ENCODE results near the gene ESRRG.

Gene ESRRG

GRCh38 chr1:216679108-216679507 lies 44.1 kb downstream of the ESRRG start:
- no peaks in the 10 kb centered on the region for H3K4me1 ChIP-seq
- H3K9me3 ChIP-seq: no peaks in the 10 kb centered on the region
- H3K4me2 ChIP-seq: no peak overlapping the region
- H3K4me3 ChIP-seq: no peak overlapping the region
- no peaks in the 10 kb centered on the region for H3K36me3 ChIP-seq
- no peaks in the 10 kb centered on the region for H4K20me1 ChIP-seq
- H3K27me3 ChIP-seq: no peaks in the 10 kb centered on the region
- H3K9ac ChIP-seq: no peak overlapping the region
- no peak for TF ChIP-seq Cebpa-rat (IDR thresholded peaks at IDR 0.05)
- H3K27ac ChIP-seq: no peak overlapping the region

GRCh38 chr1:216670118-216670883 lies 52.9 kb downstream of the ESRRG start:
- no peaks in the 10 kb centered on the region for H3K9me3 ChIP-seq
- no peak overlapping the region for H3K4me3 ChIP-seq
- no peaks in the 10 kb centered on the region for H4K20me1 ChIP-seq
- H3K27me3 ChIP-seq: no peaks in the 10 kb centered on the region
- H3K27ac ChIP-seq: no peak overlapping the region
- no peaks in the 10 kb centered on the region for H3K36me3 ChIP-seq
- no peaks in the 10 kb centered on the region for H3K4me1 ChIP-seq
- H3K9ac ChIP-seq: no peak overlapping the region
- no peak for TF ChIP-seq Cebpa-rat (IDR thresholded peaks at IDR 0.05)
- no peak overlapping the region for H3K4me2 ChIP-seq

DNA sequence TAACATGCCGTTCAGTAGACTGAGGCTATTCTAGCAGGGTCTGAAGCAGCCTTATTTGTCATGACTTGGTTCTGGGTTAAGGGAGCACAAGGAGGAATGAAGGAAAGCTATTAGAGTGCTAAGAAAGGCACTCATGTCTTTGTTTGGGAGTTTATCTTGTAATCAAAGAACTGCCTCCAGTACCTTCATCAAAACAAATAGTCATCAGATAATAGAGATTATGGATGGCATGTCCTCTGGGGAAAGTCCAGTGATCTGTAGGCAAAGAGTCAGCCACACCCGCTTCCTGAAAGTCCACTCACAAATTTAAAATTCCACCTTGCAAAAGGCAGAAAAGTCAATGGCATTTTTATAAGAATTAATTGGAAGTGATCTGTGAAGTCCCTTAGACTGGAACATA lies 56.8 kb downstream of the ESRRG start:
- Histone ChIP-seq H3K9ac (no peak overlapping the region), H3K4me1 (no peaks in the 10 kb centered on the region), H3K4me3 (no peak overlapping the region), H3K27me3 (no peaks in the 10 kb centered on the region), H4K20me1 (no peaks in the 10 kb centered on the region), H3K4me2 (no peak overlapping the region), H3K9me3 (no peaks in the 10 kb centered on the region), H3K27ac (no peak overlapping the region), H3K36me3 (no peaks in the 10 kb centered on the region)
- TF ChIP-seq Cebpa-rat (IDR thresholded peaks at IDR 0.05): no peak

DNA sequence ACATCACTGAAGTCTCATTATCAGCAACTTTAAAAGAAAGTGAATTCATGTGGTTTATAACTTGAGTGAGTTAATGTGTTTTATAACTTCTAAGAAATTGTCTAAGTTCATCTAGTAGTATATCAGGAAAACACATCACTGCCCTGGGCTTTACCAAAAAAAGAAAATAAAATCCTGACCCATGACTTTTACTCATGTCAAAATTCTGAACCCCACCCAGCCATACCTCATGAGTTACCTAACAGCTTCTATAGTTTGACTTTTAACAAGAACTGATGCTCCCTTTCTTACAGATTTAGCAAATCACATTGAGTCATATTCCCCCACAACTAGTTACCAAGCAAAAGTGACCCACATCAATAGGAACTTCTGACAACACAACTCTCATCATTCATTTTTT lies 57.4 kb downstream of the ESRRG start:
- H3K27ac ChIP-seq: no peak overlapping the region
- H3K36me3 ChIP-seq: no peaks in the 10 kb centered on the region
- no peak overlapping the region for H3K4me3 ChIP-seq
- no peak overlapping the region for H3K4me2 ChIP-seq
- TF ChIP-seq Cebpa-rat (IDR thresholded peaks at IDR 0.05): no peak
- no peaks in the 10 kb centered on the region for H3K27me3 ChIP-seq
- H3K9me3 ChIP-seq: no peaks in the 10 kb centered on the region
- no peaks in the 10 kb centered on the region for H3K4me1 ChIP-seq
- H3K9ac ChIP-seq: no peak overlapping the region
- no peaks in the 10 kb centered on the region for H4K20me1 ChIP-seq

DNA sequence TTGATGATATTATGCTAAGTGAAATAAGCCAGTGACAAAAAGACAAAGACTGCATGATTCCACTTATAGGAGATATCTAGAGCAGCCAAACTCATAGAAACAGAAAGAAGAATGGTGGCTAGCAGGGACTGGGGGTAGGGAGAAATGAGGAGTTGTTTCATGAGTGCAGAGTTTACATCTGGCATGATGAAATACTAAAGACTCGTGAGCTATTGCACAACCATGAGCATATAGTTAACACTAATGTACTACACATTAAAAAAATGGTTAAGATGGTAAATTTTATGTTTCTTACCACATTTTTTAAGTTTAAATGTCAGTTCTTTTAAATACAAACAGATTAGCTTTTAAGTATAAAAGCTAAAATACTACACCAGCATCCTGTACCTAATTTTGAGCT lies 57.8 kb downstream of the ESRRG start:
- no peak for TF ChIP-seq Cebpa-rat (IDR thresholded peaks at IDR 0.05)
- no peak overlapping the region for H3K4me3 ChIP-seq
- no peaks in the 10 kb centered on the region for H3K9me3 ChIP-seq
- no peaks in the 10 kb centered on the region for H3K27me3 ChIP-seq
- H3K9ac ChIP-seq: no peak overlapping the region
- no peaks in the 10 kb centered on the region for H3K36me3 ChIP-seq
- no peak overlapping the region for H3K4me2 ChIP-seq
- H3K27ac ChIP-seq: no peak overlapping the region
- no peaks in the 10 kb centered on the region for H3K4me1 ChIP-seq
- H4K20me1 ChIP-seq: no peaks in the 10 kb centered on the region

DNA sequence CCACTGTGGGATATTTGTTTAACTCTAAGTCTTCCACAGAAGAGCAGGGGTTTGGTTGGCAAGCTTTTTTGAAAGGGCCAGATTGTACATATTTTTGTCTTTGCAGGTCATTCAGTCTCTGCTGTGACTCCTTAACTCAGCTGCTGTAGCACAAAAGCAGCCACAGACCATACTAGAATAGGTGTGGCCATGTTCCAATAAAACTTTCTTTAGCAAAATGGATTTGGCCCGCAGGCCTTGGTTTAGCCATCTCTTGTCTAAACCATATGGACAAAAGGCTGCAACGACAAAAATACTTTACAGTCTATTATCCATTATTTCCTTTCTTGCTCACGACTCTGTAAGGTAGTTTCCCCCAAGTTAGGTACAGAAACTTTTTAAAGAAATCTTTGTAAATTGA lies 60.5 kb downstream of the ESRRG start:
- no peak overlapping the region for H3K27ac ChIP-seq
- no peak overlapping the region for H3K4me3 ChIP-seq
- H3K4me1 ChIP-seq: no peaks in the 10 kb centered on the region
- H3K9me3 ChIP-seq: no peaks in the 10 kb centered on the region
- no peaks in the 10 kb centered on the region for H3K27me3 ChIP-seq
- H3K9ac ChIP-seq: no peak overlapping the region
- no peak overlapping the region for H3K4me2 ChIP-seq
- no peak for TF ChIP-seq Cebpa-rat (IDR thresholded peaks at IDR 0.05)
- H4K20me1 ChIP-seq: no peaks in the 10 kb centered on the region
- no peaks in the 10 kb centered on the region for H3K36me3 ChIP-seq

GRCh38 chr1:216660561-216660960 lies 62.7 kb downstream of the ESRRG start:
- Histone ChIP-seq H3K4me3 (no peak overlapping the region), H3K9me3 (no peaks in the 10 kb centered on the region), H4K20me1 (no peaks in the 10 kb centered on the region), H3K4me1 (no peaks in the 10 kb centered on the region), H3K36me3 (no peaks in the 10 kb centered on the region), H3K4me2 (no peak overlapping the region), H3K27ac (no peak overlapping the region), H3K9ac (no peak overlapping the region), H3K27me3 (no peaks in the 10 kb centered on the region)
- TF ChIP-seq Cebpa-rat (IDR thresholded peaks at IDR 0.05): no peak

GRCh38 chr1:216653001-216653400 lies 70.2 kb downstream of the ESRRG start:
- H3K27ac ChIP-seq: no peak overlapping the region
- H3K27me3 ChIP-seq: no peaks in the 10 kb centered on the region
- H3K9ac ChIP-seq: no peak overlapping the region
- no peak for TF ChIP-seq Cebpa-rat (IDR thresholded peaks at IDR 0.05)
- no peaks in the 10 kb centered on the region for H3K36me3 ChIP-seq
- no peaks in the 10 kb centered on the region for H3K9me3 ChIP-seq
- H3K4me1 ChIP-seq: no peaks in the 10 kb centered on the region
- no peak overlapping the region for H3K4me3 ChIP-seq
- H4K20me1 ChIP-seq: no peaks in the 10 kb centered on the region
- H3K4me2 ChIP-seq: no peak overlapping the region

- no peak overlapping the region for H3K9ac ChIP-seq
- no peaks in the 10 kb centered on the region for H3K4me1 ChIP-seq
- H4K20me1 ChIP-seq: no peaks in the 10 kb centered on the region
- TF ChIP-seq Cebpa-rat (IDR thresholded peaks at IDR 0.05): no peak
- no peaks in the 10 kb centered on the region for H3K27me3 ChIP-seq
- H3K4me2 ChIP-seq: no peak overlapping the region
- no peaks in the 10 kb centered on the region for H3K36me3 ChIP-seq
- H3K27ac ChIP-seq: no peak overlapping the region
- no peak overlapping the region for H3K4me3 ChIP-seq
- no peaks in the 10 kb centered on the region for H3K9me3 ChIP-seq
Observed at GRCh38 chr1:216651826-216652418, 71.3 kb downstream of the ESRRG start.

DNA sequence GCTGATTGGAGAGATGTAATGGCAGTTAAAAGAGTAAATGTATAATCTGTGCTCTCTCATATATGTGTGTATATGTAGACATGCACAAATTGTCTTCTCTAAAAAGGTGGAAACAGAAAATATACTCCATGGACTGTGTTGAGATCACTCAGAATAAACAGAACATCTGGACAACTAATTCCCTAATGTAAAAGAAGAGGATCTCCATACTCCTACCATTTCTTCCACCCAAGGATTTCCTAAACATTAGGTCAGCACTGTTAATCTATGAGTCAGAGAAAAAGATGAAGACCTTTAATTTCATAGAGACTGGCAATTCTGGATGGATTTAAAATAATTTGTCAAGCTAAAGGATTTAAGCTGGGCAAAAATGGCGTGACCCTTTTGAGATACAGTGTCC lies 80.1 kb downstream of the ESRRG start:
- Histone ChIP-seq H3K36me3 (no peaks in the 10 kb centered on the region), H3K9ac (no peak overlapping the region), H3K9me3 (no peaks in the 10 kb centered on the region), H3K27me3 (no peaks in the 10 kb centered on the region; the same call in 1 of the 2 replicates), H3K27ac (no peak overlapping the region), H3K4me1 (no peaks in the 10 kb centered on the region), H3K4me2 (no peak overlapping the region), H4K20me1 (no peaks in the 10 kb centered on the region), H3K4me3 (no peak overlapping the region)
- TF ChIP-seq Cebpa-rat (IDR thresholded peaks at IDR 0.05): no peak

All from BLaER1 (cell line).